Fibroblast of the aortic adventitia (primary cell): ENCODE data around the gene ITPR1. TPM values are rescaled to one million over a fixed set of nuclear protein-coding genes. Genes with fewer than 3 reads are reported as not detected.

Experiments used
- DNase-seq: peaks from one replicate; pipeline ENCODE4 v3.0.0-alpha.2; 2010; ENCODE audit warnings: low read depth
- H3K4me3 ChIP-seq: 2 replicates; pipeline ENCODE4 v1.5.1; 2011; ENCODE audit warnings: low read depth, mild to moderate bottlenecking, control low read depth, low read length, moderate library complexity
- CTCF ChIP-seq: IDR thresholded peaks from 2 replicates; pipeline ENCODE4 v1.5.1; 2011; ENCODE audit warnings: mild to moderate bottlenecking, low read length, control low read depth, inconsistent platforms; ENCODE audit not compliant: insufficient read depth
- total RNA-seq: library from RNA; depleted of rRNA; stranded (reverse); fragments of >200 nt; gene quantifications from 2 replicates; pipeline ENCODE4 v1.2.3, GENCODE V29; 2012; ENCODE audit warnings: low replicate concordance

The ITPR1 gene
- total RNA-seq, 1 donor: 8.9 TPM

- no peak overlapping the region for H3K4me3 ChIP-seq
- DNase-seq: no peak
- TF ChIP-seq CTCF: no peak
Measured at GRCh38 chr3:4647411-4647810, 154.3 kb downstream of the ITPR1 start.

- H3K4me3 ChIP-seq: no peak overlapping the region
- no peak for DNase-seq
- no peak for TF ChIP-seq CTCF
Measured at GRCh38 chr3:4655145-4656045, 162.2 kb downstream of the ITPR1 start.

GRCh38 chr3:4656059-4656458 lies 162.9 kb downstream of the ITPR1 start:
- TF ChIP-seq CTCF: peak; percentile 88
- H3K4me3 ChIP-seq: no peak overlapping the region

GRCh38 chr3:4656626-4657328 lies 163.6 kb downstream of the ITPR1 start:
- DNase-seq: no peak
- H3K4me3 ChIP-seq: no peak overlapping the region
- TF ChIP-seq CTCF: no peak

More at GRCh38 chr3:4656059-4656458, 162.9 kb downstream of the ITPR1 start:
- DNase-seq: peak; percentile 75

- no peak for DNase-seq
- TF ChIP-seq CTCF: no peak
- no peak overlapping the region for H3K4me3 ChIP-seq
Measured at GRCh38 chr3:4660936-4661335, 167.8 kb downstream of the ITPR1 start.

- no peak overlapping the region for H3K4me3 ChIP-seq
- DNase-seq: no peak
- no peak for TF ChIP-seq CTCF
Measured at GRCh38 chr3:4664412-4664811, 171.3 kb downstream of the ITPR1 start.
